ENCODE results near the gene ZNF670.
"Not testable (repeated sequence)": the region's sequence is repeated elsewhere in the genome, so short reads cannot be mapped to it uniquely, and the experiment has no call there.

Gene ZNF670

DNA sequence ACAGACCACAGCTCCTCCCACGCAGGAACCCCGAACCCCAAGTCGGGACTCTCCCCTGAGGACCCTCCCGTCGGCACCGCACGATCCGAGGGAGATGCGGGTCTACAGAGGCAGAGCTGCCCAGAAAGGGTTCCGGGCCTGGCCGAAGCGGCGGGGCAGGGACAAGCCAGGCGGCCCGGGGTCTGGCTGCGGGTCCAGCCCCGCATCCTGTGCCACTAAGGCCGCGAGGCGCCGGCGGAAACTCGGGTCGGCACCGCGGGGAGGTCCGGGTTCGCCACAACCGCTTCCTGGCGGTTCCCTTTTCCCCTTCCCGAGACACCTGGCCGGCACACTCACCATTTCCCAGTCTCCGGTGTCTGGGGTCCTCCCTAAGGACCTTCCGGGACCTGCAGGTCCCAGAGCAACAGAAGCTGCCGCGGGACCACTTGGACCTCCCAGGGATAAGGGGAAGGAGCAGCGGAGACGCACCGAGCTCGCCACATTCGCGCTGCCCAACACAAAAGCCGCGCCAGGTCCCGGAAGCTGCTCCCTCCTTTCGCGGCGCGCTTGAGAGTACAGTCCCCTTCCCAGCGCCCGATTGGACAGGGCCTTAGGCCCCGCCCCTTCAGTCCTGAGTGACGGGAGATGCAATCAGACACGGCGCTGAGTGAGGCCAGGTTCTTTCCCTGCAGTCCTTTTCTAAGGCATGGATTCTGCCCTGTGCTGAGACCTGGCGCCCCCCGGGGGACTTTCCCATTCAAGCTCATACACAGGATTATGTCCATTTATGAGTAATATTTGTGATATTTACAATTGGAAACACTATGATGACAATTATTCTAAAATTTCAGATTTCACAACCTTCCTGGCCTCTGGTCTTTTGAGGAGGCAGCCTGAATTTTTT is at the start of gene ZNF670:
ZNF670 (minus strand) TSS at position 554 of the 883 bp plus-strand sequence; CDS start at position 339, 215 bp downstream.
- DNase-seq = peak; percentile 93

DNA sequence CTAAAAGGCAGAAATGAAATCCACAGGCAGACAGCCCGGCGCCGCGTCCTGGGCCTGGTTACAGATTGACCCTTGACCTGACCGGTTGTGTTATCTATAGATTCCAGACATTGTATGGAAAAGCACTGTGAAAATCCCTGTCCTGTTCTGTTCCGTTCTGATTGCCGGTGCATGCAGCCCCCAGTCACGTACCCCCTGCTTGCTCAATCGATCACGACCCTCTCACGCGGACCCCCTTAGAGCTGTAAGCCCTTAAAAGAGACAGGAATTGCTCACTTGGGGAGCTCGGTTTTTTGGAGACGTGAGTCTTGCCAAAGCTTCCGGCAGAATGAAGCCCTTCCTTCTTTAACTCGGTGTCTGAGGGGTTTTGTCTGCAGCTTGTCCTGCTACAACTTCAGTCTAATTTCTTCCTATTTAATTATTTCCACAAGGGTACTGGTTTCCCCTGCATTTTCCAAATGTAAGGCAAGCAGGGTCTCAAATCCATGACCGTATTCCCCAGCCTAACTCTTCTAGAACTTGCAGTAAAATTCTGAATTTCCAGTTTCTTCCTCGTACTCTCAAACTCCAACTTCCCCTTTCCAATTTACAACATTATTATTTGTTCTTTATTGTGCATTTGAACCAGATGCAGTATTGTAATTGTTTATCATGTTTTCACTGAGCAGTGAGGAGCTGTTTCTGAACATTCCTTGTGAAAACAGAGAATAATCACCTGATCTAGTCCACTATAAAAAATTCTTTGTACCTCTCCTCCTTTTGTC is 49.1 kb upstream of the ZNF670 start:
- not testable (repeated sequence) for DNase-seq

DNA sequence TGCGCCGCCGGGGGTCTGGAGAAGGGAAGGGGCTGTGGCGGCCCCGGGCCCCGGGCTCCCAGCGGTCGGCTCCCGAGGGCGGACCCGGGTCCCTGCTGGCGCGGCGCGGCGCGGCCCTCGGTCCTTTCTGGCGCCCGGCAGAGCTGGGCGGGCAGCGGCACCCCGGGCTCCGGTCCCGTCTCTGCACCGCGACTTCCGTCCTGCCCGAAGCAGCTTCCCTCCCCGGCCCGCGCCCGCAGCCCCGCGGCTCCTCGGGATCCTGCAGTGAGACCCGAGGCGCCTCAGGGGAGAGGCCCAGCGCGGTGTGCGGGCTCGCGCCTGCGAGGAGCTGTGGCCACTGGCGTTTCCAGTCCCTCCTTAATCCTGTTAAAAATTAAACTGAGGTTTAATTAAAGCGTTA is 48.0 kb upstream of the ZNF670 start:
- DNase-seq = not testable (repeated sequence)

DNA sequence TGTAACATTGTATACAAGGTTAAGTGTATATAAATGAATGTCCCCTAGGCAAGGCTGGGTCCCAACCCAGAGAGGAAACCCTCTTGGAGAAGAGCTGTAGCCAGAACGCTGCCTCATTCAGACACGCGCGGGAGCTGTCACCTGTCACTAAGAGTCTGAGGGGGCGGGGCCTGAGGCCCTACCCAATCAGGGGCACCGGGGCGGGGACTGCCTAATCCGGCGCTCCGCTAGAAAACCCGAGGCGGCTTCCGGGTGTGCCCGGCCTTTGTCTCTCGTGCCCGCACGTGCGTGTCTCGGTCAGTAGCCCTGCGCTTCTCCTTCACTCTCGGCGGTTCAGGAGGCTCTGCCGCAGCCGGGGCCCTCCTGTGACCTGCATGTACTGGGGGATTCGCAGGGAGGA is 47.6 kb upstream of the ZNF670 start:
- DNase-seq = not testable (repeated sequence)

DNA sequence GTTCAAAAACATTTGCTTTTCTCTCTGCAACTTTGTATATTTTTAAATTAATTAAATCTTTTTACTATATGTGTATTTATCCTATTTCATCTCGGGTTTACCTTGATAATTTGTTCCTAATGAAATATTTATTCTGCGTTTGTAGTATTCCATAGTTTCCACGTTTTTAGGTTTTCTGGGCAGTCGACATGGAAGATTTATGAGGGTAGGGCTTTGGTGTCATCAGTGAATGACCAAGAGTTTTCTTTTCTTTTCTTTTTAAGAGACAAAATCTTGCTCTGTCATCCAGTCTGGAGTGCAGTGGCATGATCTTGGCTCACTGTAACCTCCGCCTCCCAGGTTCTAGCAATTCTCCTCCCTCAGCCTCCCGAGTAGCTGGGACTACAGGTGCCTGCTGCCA is 42.8 kb upstream of the ZNF670 start:
- no peak for DNase-seq

DNA sequence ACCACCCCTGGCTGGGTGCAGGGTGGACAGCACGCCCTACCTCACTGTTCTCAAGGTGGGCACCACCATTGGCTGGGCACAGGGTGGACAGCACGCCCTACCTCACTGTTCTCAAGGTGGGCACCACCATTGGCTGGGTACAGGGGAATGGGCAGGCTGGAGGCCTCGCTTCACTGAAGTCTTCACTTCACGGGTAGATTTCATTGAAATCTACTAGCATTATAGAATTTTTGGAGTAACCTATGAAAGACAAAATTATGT is 41.7 kb upstream of the ZNF670 start:
- DNase-seq = not testable (repeated sequence)

DNA sequence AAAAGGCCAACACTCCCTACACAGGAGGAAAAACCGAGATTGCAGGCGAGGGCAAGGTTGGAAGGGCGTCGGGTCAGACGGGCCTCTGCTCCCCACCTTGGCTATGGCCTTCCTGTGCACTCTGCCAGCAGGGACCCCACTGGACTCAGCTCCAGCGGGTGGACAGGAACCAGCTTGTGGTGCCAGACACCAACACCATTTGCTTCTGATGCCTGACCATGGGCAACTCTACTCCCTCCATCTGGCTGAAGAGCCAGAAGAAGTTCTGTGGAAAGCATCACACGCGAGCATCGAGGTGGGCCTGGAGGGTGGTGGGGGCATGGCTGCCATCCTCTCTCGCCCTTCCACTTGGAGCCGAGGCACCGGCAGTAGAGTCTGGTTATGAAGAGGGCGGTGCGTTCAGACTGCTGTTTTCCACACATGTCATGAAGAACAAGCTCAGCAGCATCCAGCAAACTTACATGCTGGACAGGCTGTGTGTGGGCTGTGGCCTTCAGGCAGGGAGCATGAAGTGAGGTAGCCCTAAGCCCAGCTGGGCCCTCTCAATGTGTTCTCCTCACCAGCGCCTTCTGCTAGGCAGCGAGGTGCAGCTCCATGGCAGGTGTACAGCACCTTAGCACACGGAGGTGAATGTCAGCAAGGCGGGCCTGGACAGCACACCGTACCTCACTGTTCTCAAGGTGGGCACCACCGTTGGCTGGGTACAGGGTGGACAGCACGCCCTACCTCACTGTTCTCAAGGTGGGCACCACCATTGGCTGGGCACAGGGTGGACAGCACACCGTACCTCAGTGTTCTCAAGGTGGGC is 41.2 kb upstream of the ZNF670 start:
- no peak for DNase-seq

DNA sequence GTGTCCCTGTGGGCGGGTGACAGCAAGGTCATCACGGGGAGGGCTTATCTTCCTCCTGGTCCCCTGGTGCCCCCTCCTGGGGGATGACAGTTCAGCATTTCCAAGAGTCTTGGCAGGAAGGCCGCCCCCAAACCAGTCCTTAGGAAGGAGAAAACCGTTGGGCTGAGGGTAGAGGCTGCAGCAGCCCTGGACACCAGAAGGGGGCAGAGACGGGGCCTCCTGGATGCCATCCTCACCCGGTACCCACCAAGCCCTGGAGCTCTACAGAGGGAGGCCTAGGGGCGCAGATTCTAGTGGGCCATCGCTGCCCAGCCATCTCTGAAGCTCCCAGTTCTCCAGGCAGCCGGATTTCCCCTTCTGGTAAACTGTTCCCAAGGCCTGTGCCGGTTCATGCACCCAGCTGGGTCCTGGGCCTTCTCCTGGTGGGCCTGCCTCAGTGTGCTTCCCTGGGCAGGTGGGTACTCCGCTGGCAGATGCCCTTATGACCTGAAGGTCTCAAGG is 40.4 kb upstream of the ZNF670 start:
- no peak for DNase-seq

DNA sequence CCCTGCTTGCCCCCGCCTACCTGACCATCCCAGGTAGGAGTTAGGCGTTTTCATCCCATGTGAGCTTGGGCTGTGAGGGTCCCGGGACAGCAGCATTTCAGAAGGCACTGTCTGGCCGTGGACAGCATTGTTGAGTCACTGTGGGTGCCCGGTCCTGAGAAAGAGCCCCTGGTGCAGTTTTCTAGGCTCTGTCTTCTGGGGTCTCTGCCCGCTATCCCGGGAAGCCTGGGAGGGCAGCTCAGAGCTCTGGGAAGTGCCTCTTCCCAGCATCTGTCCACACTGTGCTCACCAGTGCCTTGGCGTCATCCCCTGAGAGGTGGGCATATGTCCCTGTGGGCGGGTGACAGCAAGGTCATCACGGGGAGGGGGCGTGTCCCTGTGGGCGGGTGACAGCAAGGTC is 36.9 kb upstream of the ZNF670 start:
- no peak for DNase-seq

DNA sequence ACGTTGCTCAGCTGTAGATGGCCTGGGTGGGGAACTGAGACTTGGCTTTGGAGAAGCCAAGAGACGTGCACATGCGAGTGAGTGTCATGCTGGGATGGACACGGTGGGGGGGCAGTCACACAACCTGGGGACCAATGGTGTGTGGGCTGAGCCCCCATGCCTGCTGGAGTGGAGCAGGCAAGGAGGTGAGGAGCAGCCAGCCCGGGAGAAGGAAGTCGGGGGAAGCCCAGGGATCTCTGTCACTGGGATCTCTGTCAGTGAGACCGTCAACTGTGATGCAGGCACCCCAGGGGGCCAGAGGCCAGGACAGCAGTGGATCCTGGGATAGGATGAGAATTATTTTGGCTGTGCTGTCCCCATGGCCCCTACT is 36.5 kb upstream of the ZNF670 start:
- no peak for DNase-seq

DNA sequence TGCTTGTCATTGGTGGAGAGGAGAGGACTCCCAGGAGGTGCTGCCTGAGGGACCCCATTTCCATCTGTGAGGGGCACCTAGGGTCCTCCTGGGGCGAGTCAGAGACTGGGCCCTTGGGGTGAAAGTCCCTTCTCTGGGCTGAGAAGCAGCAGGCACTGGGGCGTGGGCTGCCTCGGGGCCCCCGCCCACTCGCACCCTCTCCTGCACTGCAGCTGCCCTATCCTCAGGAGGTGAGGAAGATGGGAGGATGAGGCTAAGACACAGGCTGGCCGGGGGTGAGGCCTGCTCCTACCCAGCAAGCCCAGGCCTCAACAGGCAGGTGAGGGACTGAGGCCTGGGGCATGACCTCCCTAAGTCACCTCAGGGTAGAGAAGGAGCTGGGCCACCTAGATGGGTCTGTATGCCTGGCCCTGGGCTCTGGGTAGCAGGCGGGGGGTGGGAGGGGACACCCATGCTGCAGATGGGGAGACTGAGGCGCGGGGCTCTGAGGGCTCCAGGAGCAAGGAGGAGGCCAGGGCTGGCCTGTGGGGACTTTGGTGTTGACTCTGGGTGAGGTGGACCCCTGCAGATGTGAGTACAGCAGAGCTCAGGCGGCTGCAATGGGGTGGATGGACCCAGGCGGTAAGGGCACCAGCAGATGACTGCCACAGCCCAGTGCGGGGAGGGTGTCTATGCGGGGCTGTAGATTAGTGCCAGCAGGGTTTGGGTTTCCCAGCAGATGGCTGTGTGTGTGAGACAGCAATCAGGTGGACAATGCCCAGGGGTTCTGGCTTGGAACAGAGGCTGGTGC is 35.9 kb upstream of the ZNF670 start:
- DNase-seq = no peak

DNA sequence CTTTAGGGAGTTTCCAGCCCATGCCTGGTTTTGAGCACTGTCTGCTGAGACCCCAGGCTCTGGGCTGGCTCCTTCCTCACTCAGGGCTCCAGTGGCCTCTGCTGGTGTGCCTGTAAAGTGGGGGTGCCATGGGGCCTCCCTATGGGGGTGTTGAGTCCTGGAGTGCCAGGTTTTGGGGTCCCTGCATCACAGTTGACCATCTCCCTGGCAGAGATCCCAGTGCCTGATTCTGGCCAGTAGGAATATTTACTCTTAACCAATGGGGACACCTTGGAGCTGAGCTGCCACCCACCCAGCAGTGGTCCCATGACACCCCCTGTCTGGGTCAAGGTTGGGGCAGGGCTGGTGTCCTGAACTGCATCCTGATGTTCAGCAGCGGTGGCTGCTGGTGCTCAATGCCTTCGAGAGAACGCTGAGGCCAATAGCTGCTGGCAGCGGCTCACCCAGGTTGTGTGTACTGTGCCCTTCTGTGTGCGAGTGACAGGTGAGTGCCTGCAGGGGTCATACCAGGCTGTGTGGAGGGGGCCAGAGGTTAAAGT is 35.2 kb upstream of the ZNF670 start:
- no peak for DNase-seq

DNA sequence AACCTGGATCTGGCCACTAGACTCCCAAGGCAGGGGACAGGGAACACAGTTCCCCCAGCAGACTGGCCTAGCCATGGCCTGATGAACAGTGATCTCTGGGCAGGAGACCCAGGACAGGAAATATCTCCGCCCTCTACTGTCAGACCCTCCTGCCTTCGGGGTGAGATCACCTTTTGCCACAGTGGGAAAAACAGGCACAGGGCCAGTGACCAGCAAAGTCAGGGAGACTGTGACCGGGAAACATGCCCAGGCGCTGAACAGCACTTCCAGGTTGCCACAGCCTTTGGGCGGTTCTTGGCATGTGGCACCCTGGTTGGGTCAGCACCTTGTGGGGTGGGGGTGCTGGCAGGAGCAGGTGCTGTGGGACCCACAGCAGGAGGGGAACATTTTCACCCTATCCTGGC is 34.5 kb upstream of the ZNF670 start:
- no peak for DNase-seq

DNA sequence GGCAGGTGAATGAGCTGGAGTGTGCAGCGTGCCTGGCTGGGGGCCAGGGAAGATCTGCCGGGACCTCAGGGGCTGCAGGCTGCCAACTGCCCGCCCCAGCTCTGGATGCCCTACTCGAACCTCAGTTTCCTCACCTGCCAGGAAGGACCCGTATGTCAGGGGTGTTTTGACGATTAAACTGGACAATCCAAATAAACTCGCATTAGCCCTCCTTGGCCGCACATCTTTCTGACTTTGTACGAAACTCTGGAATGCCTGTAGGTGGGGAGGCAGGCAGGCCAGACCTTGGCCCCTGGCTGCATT is 33.8 kb upstream of the ZNF670 start:
- DNase-seq = no peak

DNA sequence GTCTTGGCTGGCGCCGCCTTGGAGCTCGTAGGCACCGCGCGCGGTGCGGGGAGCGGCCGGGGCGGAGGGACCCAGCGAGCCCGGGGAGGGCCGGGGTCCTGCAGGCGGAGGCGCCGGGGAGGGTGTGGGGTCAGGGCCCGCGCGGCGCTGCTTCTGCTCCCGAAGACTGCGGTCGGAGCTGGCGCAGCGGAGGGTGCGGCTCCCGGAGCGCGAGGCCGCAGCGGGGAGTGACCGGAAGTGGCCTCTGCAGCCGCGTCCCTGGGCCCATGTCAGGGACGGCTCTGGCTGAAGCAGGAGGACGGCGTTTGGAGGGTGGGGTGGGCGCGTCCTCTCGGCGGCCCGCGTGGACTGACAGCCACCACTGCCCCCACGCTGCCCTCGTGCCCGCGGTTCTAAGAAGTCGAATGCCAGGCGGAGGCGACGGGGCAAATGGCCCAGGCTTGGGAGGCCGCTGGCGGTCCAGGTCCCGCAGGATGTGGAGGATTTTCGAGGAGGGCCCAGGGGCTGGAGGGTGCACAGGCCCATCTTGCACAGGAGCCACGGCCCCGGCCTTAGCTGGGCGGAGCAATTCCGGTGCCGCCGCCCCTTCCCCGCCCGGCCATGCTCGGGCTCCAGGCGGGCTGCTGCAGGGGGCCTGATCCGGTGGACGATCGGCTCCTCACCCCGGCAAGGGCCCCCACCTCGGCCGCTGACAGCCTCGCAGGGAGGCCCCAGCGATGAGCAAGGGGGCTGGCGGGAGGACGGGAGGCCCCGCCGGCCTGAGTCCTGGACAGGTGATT is 33.3 kb upstream of the ZNF670 start:
- DNase-seq = peak; percentile 73

DNA sequence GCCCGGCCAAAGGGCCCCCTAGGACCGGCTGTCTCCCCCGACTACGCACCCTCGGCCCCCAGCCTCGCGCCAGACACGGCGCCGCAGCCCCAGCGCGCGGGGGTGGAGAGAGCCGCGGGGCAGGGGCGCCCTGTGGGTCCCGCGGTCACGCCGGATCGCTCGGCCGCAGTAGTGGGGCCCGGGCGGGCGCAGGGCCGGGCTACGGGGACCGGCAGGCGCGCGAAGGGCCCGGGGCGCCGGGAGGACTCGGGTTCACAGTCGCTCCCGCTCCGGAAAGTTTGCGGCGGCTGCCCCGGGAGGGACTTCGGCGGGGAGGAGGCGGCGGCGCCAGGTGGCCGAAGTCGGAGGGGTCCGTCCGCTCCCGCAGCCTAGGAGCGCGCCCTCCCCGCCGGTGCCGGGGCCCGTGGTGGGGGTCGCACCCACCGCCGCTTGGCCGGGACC is 32.7 kb upstream of the ZNF670 start:
- DNase-seq = no peak

DNA sequence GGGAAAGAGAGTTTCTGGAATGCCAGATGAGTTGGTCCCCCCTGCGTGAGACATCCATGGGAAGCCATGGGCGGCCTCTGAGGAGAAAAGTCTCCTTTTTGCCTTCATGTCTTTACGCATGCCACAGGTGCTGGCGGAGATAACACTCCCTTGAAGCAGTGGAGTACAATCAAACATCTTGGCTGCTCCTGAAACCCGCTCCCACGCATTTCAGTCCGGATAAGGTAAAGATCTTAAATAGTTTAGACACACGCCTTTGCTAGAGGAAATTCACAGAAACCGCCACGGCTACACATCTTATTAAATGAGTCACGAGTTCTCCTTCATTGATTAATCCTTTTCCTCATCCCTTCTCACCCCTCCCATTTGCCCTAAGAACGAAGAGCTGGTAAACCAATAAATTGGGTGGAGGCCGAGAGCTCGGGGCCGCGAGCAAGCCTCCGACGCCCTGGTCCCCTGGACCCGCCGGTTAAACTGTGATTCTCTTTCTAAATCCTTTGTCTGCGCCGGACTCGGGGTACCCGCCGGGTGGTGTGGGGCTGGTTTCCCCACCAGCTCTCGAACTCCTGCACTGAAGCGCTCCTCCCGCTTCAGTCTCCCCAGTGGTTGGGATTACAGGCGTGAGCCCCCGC is 32.1 kb upstream of the ZNF670 start:
- no peak for DNase-seq

DNA sequence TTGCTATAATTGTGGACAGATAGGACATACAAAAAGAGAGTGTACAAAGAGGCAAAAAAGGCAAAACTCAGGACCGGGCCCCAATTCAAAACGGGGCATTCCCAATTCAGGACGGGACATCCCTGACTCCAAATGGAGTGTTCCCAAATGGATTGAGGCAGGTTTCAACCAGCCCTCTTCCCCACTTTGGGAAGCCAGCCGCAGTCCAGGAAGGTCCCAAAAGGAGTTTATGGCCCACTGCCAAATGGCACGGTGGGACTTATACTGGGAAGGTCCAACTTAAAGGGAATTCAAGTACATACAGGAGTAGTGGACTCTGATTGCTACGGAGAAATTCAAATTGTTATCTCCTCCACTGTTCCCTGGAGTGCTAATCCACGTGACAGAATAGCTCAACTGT is 29.1 kb upstream of the ZNF670 start:
- no peak for DNase-seq

DNA sequence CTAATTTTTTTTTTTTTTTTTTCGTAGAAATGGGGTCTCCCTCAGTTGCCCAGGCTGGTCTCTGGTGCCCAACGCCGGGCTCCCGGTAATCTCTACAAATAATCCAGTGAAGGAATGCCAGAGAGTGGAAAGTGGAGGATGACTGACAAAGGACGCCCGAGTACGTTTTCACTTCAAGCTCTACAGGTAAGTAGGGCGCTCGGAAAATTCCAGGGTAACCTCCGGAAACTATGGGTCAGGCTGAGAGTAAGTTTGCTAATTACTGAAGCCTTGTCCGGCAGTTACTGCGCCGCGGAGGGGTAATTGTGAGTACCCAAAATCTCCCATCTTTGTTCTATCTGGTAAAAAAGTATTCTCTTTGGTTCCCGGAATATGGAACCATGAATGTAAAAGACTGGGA is 27.4 kb upstream of the ZNF670 start:
- DNase-seq = no peak

DNA sequence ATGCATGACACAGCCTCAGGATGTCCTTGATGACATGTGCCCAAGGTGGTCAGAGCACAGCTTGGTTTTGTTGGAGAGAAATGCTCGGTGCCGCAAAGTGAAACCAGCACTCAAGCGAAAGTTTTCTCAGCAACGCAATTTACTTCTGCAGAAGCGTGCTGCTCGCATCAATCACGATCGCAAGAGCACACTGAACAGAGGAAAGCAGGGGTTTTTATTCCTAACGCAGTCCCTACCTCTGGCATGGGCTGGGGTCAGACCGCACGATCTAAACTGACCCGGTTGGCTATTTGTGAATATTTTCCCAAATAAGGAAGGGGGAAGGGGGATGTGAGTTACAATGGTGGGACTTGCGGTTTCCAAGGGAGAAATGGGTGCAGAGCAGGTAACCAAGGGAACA is 26.4 kb upstream of the ZNF670 start:
- DNase-seq = no peak
